ENCODE data around the gene NFAM1. TPM values are rescaled to one million over a fixed set of nuclear protein-coding genes. Genes with fewer than 3 reads are reported as not detected.

NFAM1 gene
- total and polyA plus RNA-seq, 2 of the 13 experiments (the other 11 are each of a cell fraction or from before 2014, with no cell fraction given) = 0.03 TPM; not detected in 1

DNA sequence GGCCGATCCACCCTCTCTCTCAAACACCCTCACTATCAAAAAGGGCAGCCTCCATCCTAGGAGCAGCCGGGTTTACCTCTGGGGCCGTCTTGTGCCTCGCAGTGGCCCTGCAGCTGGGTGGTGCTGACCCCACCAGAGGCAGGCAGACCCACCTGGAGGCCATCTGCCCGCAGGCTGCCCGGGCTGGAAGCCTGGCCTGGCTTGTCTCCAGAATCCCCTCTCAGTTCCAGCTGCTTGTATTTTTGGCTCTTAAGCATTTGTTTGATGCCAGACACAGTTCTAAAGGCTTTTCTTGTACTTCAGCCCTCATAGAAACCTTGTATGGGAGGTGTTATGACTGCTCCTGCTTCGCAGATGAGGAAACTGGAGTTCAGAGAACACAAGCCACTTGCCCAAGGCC lies 4.2 kb upstream of the NFAM1 start:
- intact Hi-C loops (cut with micrococcal nuclease; ENCODE audit: unreplicated experiment) (loop anchor here (5.0 kb wide), 1 partner anchor 64 kb away; no protein-coding TSS in a partner anchor), in situ Hi-C loops (cut with HindIII; ENCODE audit: extremely low pct_ligation_motif_present, low pct_unique_long_range_greater_than_20kb) (loop anchor here (25.0 kb wide), 1 partner anchor 474 kb away; the partner anchor contains the start of genes SEPTIN3 and SMIM45)
- peaks cover 5 to 70% of the 10 kb centered on the region in 2 experiments; a peak in 4 of 5 replicates for H3K27me3 ChIP-seq (ENCODE audit: control insufficient read depth in 1 of 2, insufficient read depth in 2 of 2, low read length in 2 of 2)
- no peak overlapping the region for H3K4me2 ChIP-seq (ENCODE audit: low read depth, low read length)
- 0% methylated on average over 3 of the region's 7 CpGs for WGBS (ENCODE audit: low lambda C conversion rate)
- peaks cover 10% of the 10 kb centered on the region; the same call in 1 of the 2 replicates for H3K4me1 ChIP-seq (ENCODE audit: insufficient read depth, low read length)
- no TSS peak for BruUV-seq (replicated peaks)
- ChIA-PET CTCF (ENCODE audit: low intra/inter-chr PET ratio, low total read pairs) (interaction anchor here (2.4 to 2.7 kb wide), 2 partner anchors 62 to 267 kb away, joined by 12 to 38 read pairs; no protein-coding TSS in a partner anchor), POLR2A (no interaction called here)
- TF ChIP-seq CEBPB (IDR thresholded peaks at IDR 0.05; ENCODE audit: borderline replicate concordance, low read depth, low read length) (no peak), GZF1 (CRISPR knock-in tag; IDR thresholded peaks at IDR 0.05) (no peak), ZNF7 (CRISPR knock-in tag; IDR thresholded peaks at IDR 0.05) (no peak), ZNF746 (CRISPR knock-in tag; IDR thresholded peaks at IDR 0.05) (no peak), AGO1 (IDR thresholded peaks at IDR 0.05; ENCODE audit: low read depth, low read length, poor library complexity, severe bottlenecking) (no peak), AGO2 (optimal IDR thresholded peaks at IDR 0.05; ENCODE audit: low read depth, low read length) (no peak), SP4 (CRISPR knock-in tag; IDR thresholded peaks at IDR 0.05) (no peak), RFX5 (IDR thresholded peaks at IDR 0.05; ENCODE audit: low read depth, low read length) (no peak), ELF4 (CRISPR knock-in tag; IDR thresholded peaks at IDR 0.05; ENCODE audit: borderline replicate concordance) (no peak), ZNF567 (CRISPR knock-in tag; IDR thresholded peaks at IDR 0.05; ENCODE audit: borderline replicate concordance) (no peak), ATF7 (IDR thresholded peaks at IDR 0.05) (no peak), ATF7 (CRISPR knock-in tag; IDR thresholded peaks at IDR 0.05) (no peak), ZNF136 (CRISPR knock-in tag; IDR thresholded peaks at IDR 0.05; ENCODE audit: low read depth) (no peak), ZSCAN12 (CRISPR knock-in tag; IDR thresholded peaks at IDR 0.05) (no peak), REL (CRISPR knock-in tag; conservative IDR thresholded peaks at IDR 0.05) (no peak), BCL6 (CRISPR knock-in tag; IDR thresholded peaks at IDR 0.05) (no peak)
- TF ChIP-seq, protein P1, sequence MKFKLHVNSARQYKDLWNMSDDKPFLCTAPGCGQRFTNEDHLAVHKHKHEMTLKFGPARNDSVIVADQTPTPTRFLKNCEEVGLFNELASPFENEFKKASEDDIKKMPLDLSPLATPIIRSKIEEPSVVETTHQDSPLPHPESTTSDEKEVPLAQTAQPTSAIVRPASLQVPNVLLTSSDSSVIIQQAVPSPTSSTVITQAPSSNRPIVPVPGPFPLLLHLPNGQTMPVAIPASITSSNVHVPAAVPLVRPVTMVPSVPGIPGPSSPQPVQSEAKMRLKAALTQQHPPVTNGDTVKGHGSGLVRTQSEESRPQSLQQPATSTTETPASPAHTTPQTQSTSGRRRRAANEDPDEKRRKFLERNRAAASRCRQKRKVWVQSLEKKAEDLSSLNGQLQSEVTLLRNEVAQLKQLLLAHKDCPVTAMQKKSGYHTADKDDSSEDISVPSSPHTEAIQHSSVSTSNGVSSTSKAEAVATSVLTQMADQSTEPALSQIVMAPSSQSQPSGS (CRISPR knock-in tag; IDR thresholded peaks at IDR 0.05) = no peak
- TF ChIP-seq, protein P2, sequence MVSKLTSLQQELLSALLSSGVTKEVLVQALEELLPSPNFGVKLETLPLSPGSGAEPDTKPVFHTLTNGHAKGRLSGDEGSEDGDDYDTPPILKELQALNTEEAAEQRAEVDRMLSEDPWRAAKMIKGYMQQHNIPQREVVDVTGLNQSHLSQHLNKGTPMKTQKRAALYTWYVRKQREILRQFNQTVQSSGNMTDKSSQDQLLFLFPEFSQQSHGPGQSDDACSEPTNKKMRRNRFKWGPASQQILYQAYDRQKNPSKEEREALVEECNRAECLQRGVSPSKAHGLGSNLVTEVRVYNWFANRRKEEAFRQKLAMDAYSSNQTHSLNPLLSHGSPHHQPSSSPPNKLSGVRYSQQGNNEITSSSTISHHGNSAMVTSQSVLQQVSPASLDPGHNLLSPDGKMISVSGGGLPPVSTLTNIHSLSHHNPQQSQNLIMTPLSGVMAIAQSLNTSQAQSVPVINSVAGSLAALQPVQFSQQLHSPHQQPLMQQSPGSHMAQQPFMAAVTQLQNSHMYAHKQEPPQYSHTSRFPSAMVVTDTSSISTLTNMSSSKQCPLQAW (CRISPR knock-in tag; IDR thresholded peaks at IDR 0.05) = no peak
- TF ChIP-seq, protein P3, sequence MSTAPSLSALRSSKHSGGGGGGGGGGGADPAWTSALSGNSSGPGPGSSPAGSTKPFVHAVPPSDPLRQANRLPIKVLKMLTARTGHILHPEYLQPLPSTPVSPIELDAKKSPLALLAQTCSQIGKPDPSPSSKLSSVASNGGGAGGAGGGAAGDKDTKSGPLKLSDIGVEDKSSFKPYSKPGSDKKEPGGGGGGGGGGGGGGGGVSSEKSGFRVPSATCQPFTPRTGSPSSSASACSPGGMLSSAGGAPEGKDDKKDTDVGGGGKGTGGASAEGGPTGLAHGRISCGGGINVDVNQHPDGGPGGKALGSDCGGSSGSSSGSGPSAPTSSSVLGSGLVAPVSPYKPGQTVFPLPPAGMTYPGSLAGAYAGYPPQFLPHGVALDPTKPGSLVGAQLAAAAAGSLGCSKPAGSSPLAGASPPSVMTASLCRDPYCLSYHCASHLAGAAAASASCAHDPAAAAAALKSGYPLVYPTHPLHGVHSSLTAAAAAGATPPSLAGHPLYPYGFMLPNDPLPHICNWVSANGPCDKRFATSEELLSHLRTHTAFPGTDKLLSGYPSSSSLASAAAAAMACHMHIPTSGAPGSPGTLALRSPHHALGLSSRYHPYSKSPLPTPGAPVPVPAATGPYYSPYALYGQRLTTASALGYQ (CRISPR knock-in tag; IDR thresholded peaks at IDR 0.05) = no peak
- TF ChIP-seq, protein P4, sequence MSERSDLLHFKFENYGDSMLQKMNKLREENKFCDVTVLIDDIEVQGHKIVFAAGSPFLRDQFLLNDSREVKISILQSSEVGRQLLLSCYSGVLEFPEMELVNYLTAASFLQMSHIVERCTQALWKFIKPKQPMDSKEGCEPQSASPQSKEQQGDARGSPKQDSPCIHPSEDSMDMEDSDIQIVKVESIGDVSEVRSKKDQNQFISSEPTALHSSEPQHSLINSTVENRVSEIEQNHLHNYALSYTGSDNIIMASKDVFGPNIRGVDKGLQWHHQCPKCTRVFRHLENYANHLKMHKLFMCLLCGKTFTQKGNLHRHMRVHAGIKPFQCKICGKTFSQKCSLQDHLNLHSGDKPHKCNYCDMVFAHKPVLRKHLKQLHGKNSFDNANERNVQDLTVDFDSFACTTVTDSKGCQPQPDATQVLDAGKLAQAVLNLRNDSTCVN (CRISPR knock-in tag; IDR thresholded peaks at IDR 0.05; ENCODE audit: borderline replicate concordance) = no peak
- H2AFZ ChIP-seq (ENCODE audit: low read length) = no peak overlapping the region
- H4K20me1 ChIP-seq (ENCODE audit: insufficient read depth, low read length) = no peaks in the 10 kb centered on the region
- no peak overlapping the region for H3K27ac ChIP-seq (ENCODE audit: extremely low read length, insufficient read depth, low read length)
- no peak overlapping the region for H3K4me3 ChIP-seq (replicated peaks in 1 of 3; ENCODE audit: insufficient read depth in 1 of 3, low read depth in 2 of 3, low read length in 3 of 3)
- no peak for FAIRE-seq
- no peak overlapping the region for H3K9ac ChIP-seq (ENCODE audit: insufficient read depth, low read depth, low read length)
- H3K79me2 ChIP-seq (ENCODE audit: insufficient read depth, low read length) = no peaks in the 10 kb centered on the region
- H3K36me3 ChIP-seq (replicated peaks in 1 of 2; ENCODE audit: control insufficient read depth in 1 of 2, insufficient read depth in 2 of 2, low read length in 2 of 2) = no peaks in the 10 kb centered on the region
- no peak for ATAC-seq
- no peak for DNase-seq (ENCODE audit: low spot score)
- H3K9me3 ChIP-seq (ENCODE audit: low read length) = no peaks in the 10 kb centered on the region
